ENCODE results near the gene FPR2. TPM values are rescaled to one million over a fixed set of nuclear protein-coding genes. Genes with fewer than 3 reads are reported as not detected.
"Not testable (repeated sequence)": the region's sequence is repeated elsewhere in the genome, so short reads cannot be mapped to it uniquely, and the experiment has no call there.

The FPR2 gene
- 0.05 TPM in 1 of 2 replicates, not detected in the other for total RNA-seq (2014; rRNA removed; shearing (Covaris generic))
- not detected in 2 replicates for polyA plus RNA-seq (2015; cell fraction: cytosol; rRNA removed)
- 0.11 TPM in 1 of 2 replicates, not detected in the other for polyA plus RNA-seq (2015; cell fraction: nucleus; rRNA removed)

- DNase-seq (ENCODE audit: low read depth) = no peak
Measured at GRCh38 chr19:51760697-51761356, at the start of gene FPR2. TSS of gene FPR2 (plus strand) at chr19:51761180. CDS start at chr19:51768659, 7,479 bp downstream.

- no peak for DNase-seq (ENCODE audit: low read depth)
Measured at GRCh38 chr19:51711702-51712101, 49.3 kb upstream of the FPR2 start.

- peak; percentile 33 for DNase-seq (ENCODE audit: low read depth)
Measured at GRCh38 chr19:51712461-51713081, 48.4 kb upstream of the FPR2 start.

GRCh38 chr19:51713319-51714285, 47.4 kb upstream of the FPR2 start:
- no peak for DNase-seq (ENCODE audit: low read depth)

GRCh38 chr19:51714848-51715247, 46.1 kb upstream of the FPR2 start:
- no peak for DNase-seq (ENCODE audit: low read depth)

- DNase-seq (ENCODE audit: low read depth) = no peak
Measured at GRCh38 chr19:51715850-51716249, 45.1 kb upstream of the FPR2 start.

- no peak for DNase-seq (ENCODE audit: low read depth)
Measured at GRCh38 chr19:51716925-51717324, 44.1 kb upstream of the FPR2 start.

- no peak for DNase-seq (ENCODE audit: low read depth)
Measured at GRCh38 chr19:51719251-51719988, 41.6 kb upstream of the FPR2 start.

GRCh38 chr19:51721905-51722304, 39.1 kb upstream of the FPR2 start:
- DNase-seq (ENCODE audit: low read depth) = no peak

GRCh38 chr19:51722492-51722891, 38.5 kb upstream of the FPR2 start:
- no peak for DNase-seq (ENCODE audit: low read depth)

- DNase-seq (ENCODE audit: low read depth) = no peak
Measured at GRCh38 chr19:51724543-51724942, 36.4 kb upstream of the FPR2 start.

- peak; percentile 40 for DNase-seq (ENCODE audit: low read depth)
Measured at GRCh38 chr19:51726049-51726448, 34.9 kb upstream of the FPR2 start.

- peak; percentile 56 for DNase-seq (ENCODE audit: low read depth)
Measured at GRCh38 chr19:51727349-51727880, 33.6 kb upstream of the FPR2 start.

GRCh38 chr19:51729781-51730180, 31.2 kb upstream of the FPR2 start:
- DNase-seq (ENCODE audit: low read depth) = no peak

- DNase-seq (ENCODE audit: low read depth) = no peak
Measured at GRCh38 chr19:51733742-51734522, 27.0 kb upstream of the FPR2 start.

GRCh38 chr19:51735759-51736449, 25.1 kb upstream of the FPR2 start:
- DNase-seq (ENCODE audit: low read depth) = peak; percentile 79

- no peak for DNase-seq (ENCODE audit: low read depth)
Measured at GRCh38 chr19:51737389-51737788, 23.6 kb upstream of the FPR2 start.

- no peak for DNase-seq (ENCODE audit: low read depth)
Measured at GRCh38 chr19:51737924-51738323, 23.1 kb upstream of the FPR2 start.

GRCh38 chr19:51738523-51738922, 22.5 kb upstream of the FPR2 start:
- not testable (repeated sequence) for DNase-seq (ENCODE audit: low read depth)
